Neuronal stem cell (in vitro differentiated cells): ENCODE results near the gene GARNL3.

Source experiments
- DNase-seq: peaks from one replicate; pipeline ENCODE4 v3.0.0-alpha.2; 2013; ENCODE audit warnings: low spot score
- H2AFZ ChIP-seq: one replicate; pipeline ENCODE4 v1.6.1; 2013; ENCODE audit warnings: mild to moderate bottlenecking, low read length, inconsistent platforms
- H2AK5ac ChIP-seq: 2 replicates; pipeline ENCODE4 v1.6.1; 2013; ENCODE audit warnings: low read depth, mild to moderate bottlenecking, inconsistent platforms, low read length, moderate library complexity, mixed read lengths
- H2BK120ac ChIP-seq: 2 replicates; pipeline ENCODE4 v1.6.1; 2013; ENCODE audit warnings: low read depth, mild to moderate bottlenecking, inconsistent platforms, low read length, moderate library complexity, mixed read lengths
- H2BK12ac ChIP-seq: one replicate; pipeline ENCODE4 v1.6.1; 2013; ENCODE audit warnings: low read length, inconsistent platforms
- H2BK15ac ChIP-seq: 2 replicates; pipeline ENCODE4 v1.6.1; 2013; ENCODE audit warnings: mild to moderate bottlenecking, low read length, inconsistent platforms, mixed read lengths
- H2BK5ac ChIP-seq: one replicate; pipeline ENCODE4 v1.6.1; 2013; ENCODE audit warnings: inconsistent platforms, mild to moderate bottlenecking, low read length, moderate library complexity
- H3K14ac ChIP-seq: one replicate; pipeline ENCODE4 v1.6.1; 2013; ENCODE audit warnings: low read length, inconsistent platforms
- H3K18ac ChIP-seq: 2 replicates; pipeline ENCODE4 v1.6.1; 2013; ENCODE audit warnings: low read length, inconsistent platforms
- H3K23ac ChIP-seq: 2 replicates; pipeline ENCODE4 v1.6.1; 2013; ENCODE audit warnings: low read depth, mild to moderate bottlenecking, mixed read lengths, low read length, inconsistent platforms; ENCODE audit not compliant: poor library complexity
- H3K27ac ChIP-seq: replicated peaks from 3 replicates; pipeline ENCODE4 v1.5.1; 2013; ENCODE audit warnings: low read length, inconsistent platforms
- H3K27me3 ChIP-seq, 3 experiments: 2 replicates each; pipeline ENCODE4 v1.6.1; 2013; ENCODE audit warnings: low read length in 3 of 3, mild to moderate bottlenecking in 2 of 3, inconsistent platforms in 1 of 3, low read depth in 1 of 3, mixed read lengths in 1 of 3, moderate library complexity in 1 of 3; ENCODE audit not compliant: control insufficient read depth in 3 of 3, insufficient read depth in 3 of 3
- H3K36me3 ChIP-seq, 2 donors: replicated peaks in 1 of 2; 2 replicates each; pipeline ENCODE4 v1.6.1; 2013; ENCODE audit warnings: low read length in 2 of 2; ENCODE audit not compliant: control insufficient read depth in 2 of 2, insufficient read depth in 2 of 2
- H3K4ac ChIP-seq: 2 replicates; pipeline ENCODE4 v1.6.1; 2013; ENCODE audit warnings: inconsistent platforms, mild to moderate bottlenecking, low read length, moderate library complexity
- H3K4me1 ChIP-seq, 2 donors: 1 replicate in 1 of 2; 2 replicates in 1 of 2; pipeline ENCODE4 v1.6.1; 2013; ENCODE audit warnings: low read length in 2 of 2, low read depth in 1 of 2; ENCODE audit not compliant: control insufficient read depth in 2 of 2, insufficient read depth in 1 of 2
- H3K4me2 ChIP-seq: one replicate; pipeline ENCODE4 v1.6.1; 2013; ENCODE audit warnings: mild to moderate bottlenecking, low read length, inconsistent platforms; ENCODE audit not compliant: insufficient read depth, poor library complexity, severe bottlenecking
- H3K4me3 ChIP-seq, 2 donors: 2 replicates each; pipeline ENCODE4 v1.5.1; 2013; ENCODE audit warnings: low read length in 2 of 2, mild to moderate bottlenecking in 2 of 2, inconsistent platforms in 1 of 2, moderate library complexity in 1 of 2
- H3K79me1 ChIP-seq: one replicate; pipeline ENCODE4 v1.6.1; 2013; ENCODE audit warnings: low read depth, mild to moderate bottlenecking, inconsistent platforms, low read length, moderate library complexity
- H3K9ac ChIP-seq: one replicate; pipeline ENCODE4 v1.6.1; 2013; ENCODE audit warnings: mild to moderate bottlenecking, low read depth, low read length, inconsistent platforms; ENCODE audit not compliant: poor library complexity
- H3K9me3 ChIP-seq, 2 donors: replicated peaks in 1 of 2; 2 replicates each; pipeline versions ENCODE3 to v1.6.1; 2013; ENCODE audit warnings: low read length in 2 of 2, mild to moderate bottlenecking in 2 of 2, inconsistent platforms in 1 of 2, low read depth in 1 of 2, mixed read lengths in 1 of 2, moderate library complexity in 1 of 2; ENCODE audit not compliant: control insufficient read depth in 2 of 2, insufficient read depth in 1 of 2
- H4K8ac ChIP-seq: one replicate; pipeline ENCODE4 v1.6.1; 2013; ENCODE audit warnings: low read depth, mild to moderate bottlenecking, inconsistent platforms, low read length, moderate library complexity
- H4K91ac ChIP-seq: one replicate; pipeline ENCODE4 v1.6.1; 2013; ENCODE audit warnings: low read length, low read depth, mild to moderate bottlenecking, inconsistent platforms; ENCODE audit not compliant: poor library complexity
- WGBS, 2 donors: extraction: QIAGEN DNeasy Blood & Tissue Kit; methylation state at CpG; one replicate each; pipeline ENCODE4 v1.1.7; 2013; ENCODE audit warnings: missing lambda C conversion rate in 2 of 2, mixed read lengths in 1 of 2; ENCODE audit not compliant: insufficient read length in 2 of 2, insufficient replicate concordance in 1 of 2; ENCODE audit errors: extremely low coverage in 2 of 2; 5-methylcytosine and 5-hydroxymethylcytosine counted together

GARNL3 gene

DNA sequence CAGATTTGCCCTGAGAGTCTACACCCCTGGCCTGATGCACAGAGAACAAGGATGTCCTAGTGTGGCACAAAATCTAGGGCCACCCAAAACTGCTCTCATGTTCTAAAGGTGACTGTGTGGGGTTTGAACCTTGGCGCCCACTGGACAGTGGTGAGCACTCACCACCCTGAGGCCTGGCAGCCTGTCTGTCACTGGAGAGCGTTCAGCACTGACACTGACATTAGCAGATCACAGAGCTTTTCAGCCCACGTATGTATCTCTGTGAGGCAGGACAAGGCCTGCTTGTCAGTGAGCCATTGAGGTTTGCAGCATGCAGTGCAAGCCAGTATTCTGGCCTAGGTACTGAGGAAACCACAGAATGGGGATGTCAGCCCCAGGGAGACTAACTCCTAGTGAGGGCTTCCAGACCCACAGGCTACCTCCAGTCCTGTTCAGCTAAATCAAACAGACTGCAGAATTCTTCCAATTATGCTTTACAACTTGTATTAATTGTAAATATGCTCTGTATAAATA is 93.5 kb downstream of the GARNL3 start:
- peaks cover 6% of the 10 kb centered on the region in 2 donors for H3K4me1 ChIP-seq
- peaks cover 0 to 2% of the 10 kb centered on the region in 2 donors for H3K9me3 ChIP-seq
- H3K36me3 ChIP-seq, result peaks cover 0 to 19% of the 10 kb centered on the region in 2 donors
- no peak overlapping the region for H2AK5ac ChIP-seq
- no peak overlapping the region for H2AFZ ChIP-seq
- no peak overlapping the region for H4K91ac ChIP-seq
- no peak overlapping the region for H2BK120ac ChIP-seq
- H2BK12ac ChIP-seq, result no peak overlapping the region
- H4K8ac ChIP-seq, result no peak overlapping the region
- no peak overlapping the region for H3K9ac ChIP-seq
- no peak overlapping the region for H3K23ac ChIP-seq
- no peak for DNase-seq
- H3K27me3 ChIP-seq, result no peaks in the 10 kb centered on the region
- no peak overlapping the region for H3K14ac ChIP-seq
- WGBS, 2 donors, result no CpG with 5 or more reads among the region's 3 CpGs
- no peak overlapping the region for H2BK15ac ChIP-seq
- no peak overlapping the region for H2BK5ac ChIP-seq
- no peak overlapping the region for H3K4me2 ChIP-seq
- H3K18ac ChIP-seq, result no peak overlapping the region
- no peak overlapping the region for H3K27ac ChIP-seq
- no peaks in the 10 kb centered on the region for H3K79me1 ChIP-seq
- H3K4me3 ChIP-seq, result no peak overlapping the region
- no peak overlapping the region for H3K4ac ChIP-seq

DNA sequence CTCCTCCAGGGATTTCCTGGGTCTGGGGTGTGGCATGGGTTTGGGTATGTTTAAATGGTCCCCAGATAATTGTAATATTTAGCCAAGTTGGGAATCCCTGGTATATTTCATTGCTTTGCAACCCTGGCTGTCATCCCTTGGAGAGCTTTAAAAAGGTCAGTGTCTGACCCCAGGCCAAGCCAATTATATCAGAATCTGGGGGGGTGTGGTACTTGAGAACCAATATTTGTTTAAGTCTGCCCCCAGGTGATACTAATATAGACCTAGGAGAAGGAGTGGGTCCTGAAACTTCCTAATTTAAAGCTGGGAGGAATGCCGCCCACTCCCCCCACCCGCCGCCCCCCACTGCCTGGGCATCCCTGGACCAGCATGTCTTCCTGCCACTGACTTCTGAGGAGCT is 94.2 kb downstream of the GARNL3 start:
- Histone ChIP-seq H2BK15ac (no peak overlapping the region), H3K27me3 (no peaks in the 10 kb centered on the region), H2AFZ (no peak overlapping the region), H3K4me2 (no peak overlapping the region), H4K91ac (no peak overlapping the region), H4K8ac (no peak overlapping the region), H3K4me3 (no peak overlapping the region), H3K79me1 (no peaks in the 10 kb centered on the region), H2BK5ac (no peak overlapping the region), H3K9ac (no peak overlapping the region), H2AK5ac (no peak overlapping the region), H3K18ac (no peak overlapping the region), H3K4me1 (peaks cover 2% of the 10 kb centered on the region in 2 donors), H3K27ac (no peak overlapping the region), H2BK12ac (no peak overlapping the region), H3K23ac (no peak overlapping the region), H3K4ac (no peak overlapping the region), H3K9me3 (peaks cover 0 to 2% of the 10 kb centered on the region in 2 donors), H2BK120ac (no peak overlapping the region), H3K36me3 (peaks cover 0 to 19% of the 10 kb centered on the region in 2 donors), H3K14ac (no peak overlapping the region)
- DNase-seq, result no peak
- WGBS, 2 donors, result no CpG with 5 or more reads among the region's 3 CpGs

DNA sequence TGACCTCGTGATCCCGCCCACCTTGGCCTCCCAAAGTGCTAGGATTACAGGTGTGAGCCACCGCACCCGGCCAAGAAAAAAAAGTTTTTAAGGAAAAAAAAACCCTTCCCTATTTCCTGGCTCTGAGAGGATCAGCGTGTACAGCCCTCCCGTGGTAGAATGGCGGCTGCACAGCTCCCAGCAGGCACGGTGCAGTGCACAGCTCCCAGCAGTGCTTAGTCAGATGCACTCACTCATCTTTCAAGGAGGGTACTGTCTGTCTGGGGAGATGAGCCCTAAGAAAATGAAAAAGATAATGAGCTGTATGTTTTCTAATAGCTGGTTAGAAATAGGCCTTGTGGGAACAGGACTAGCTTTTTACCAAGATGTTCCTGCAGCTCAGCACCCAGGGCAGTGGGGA is 95.7 kb downstream of the GARNL3 start:
- no peak overlapping the region for H3K4me2 ChIP-seq
- H4K91ac ChIP-seq, result no peak overlapping the region
- no peak overlapping the region for H2BK12ac ChIP-seq
- DNase-seq, result no peak
- H2BK5ac ChIP-seq, result no peak overlapping the region
- WGBS, 2 donors, result no CpG with 5 or more reads among the region's 8 CpGs
- no peak overlapping the region for H3K9ac ChIP-seq
- H3K23ac ChIP-seq, result no peak overlapping the region
- H2AFZ ChIP-seq, result no peak overlapping the region
- H3K79me1 ChIP-seq, result no peaks in the 10 kb centered on the region
- peaks cover 0 to 2% of the 10 kb centered on the region in 2 donors for H3K9me3 ChIP-seq
- no peaks in the 10 kb centered on the region for H3K4me1 ChIP-seq
- no peak overlapping the region for H3K27ac ChIP-seq
- no peak overlapping the region for H3K14ac ChIP-seq
- H3K18ac ChIP-seq, result no peak overlapping the region
- no peak overlapping the region for H4K8ac ChIP-seq
- no peak overlapping the region for H2AK5ac ChIP-seq
- no peak overlapping the region for H3K4ac ChIP-seq
- H2BK120ac ChIP-seq, result no peak overlapping the region
- no peaks in the 10 kb centered on the region for H3K27me3 ChIP-seq
- no peak overlapping the region for H3K4me3 ChIP-seq
- H3K36me3 ChIP-seq, result peaks cover 0 to 21% of the 10 kb centered on the region in 2 donors
- no peak overlapping the region for H2BK15ac ChIP-seq

DNA sequence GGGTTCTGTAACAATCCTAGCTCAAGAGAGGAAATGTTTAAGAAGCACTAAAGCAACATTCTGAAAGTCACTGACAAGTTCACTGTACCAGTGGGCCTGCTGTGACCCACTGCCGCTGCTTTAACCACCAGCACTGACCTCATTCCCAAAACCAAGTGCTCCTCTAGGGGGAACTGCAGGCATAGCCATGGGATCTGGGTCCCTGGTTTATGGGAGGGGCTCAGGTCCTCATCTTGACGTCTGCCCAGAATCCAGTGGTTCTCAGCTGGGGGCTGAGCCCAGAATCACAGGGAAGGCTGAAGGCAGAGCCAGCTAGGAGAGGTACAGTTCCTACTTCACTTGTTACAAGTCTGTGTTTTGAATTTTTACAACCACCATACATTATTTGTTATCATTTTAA is 96.3 kb downstream of the GARNL3 start:
- Histone ChIP-seq H2AK5ac (no peak overlapping the region), H2AFZ (no peak overlapping the region), H2BK12ac (no peak overlapping the region), H3K4me2 (no peak overlapping the region), H2BK15ac (no peak overlapping the region), H3K4ac (no peak overlapping the region), H3K9me3 (peaks cover 0 to 2% of the 10 kb centered on the region in 2 donors), H3K27me3 (no peaks in the 10 kb centered on the region), H3K14ac (no peak overlapping the region), H3K36me3 (peaks cover 0 to 23% of the 10 kb centered on the region in 2 donors), H3K27ac (no peak overlapping the region), H3K9ac (no peak overlapping the region), H3K23ac (no peak overlapping the region), H2BK5ac (no peak overlapping the region), H4K91ac (no peak overlapping the region), H2BK120ac (no peak overlapping the region), H3K18ac (no peak overlapping the region), H3K79me1 (no peaks in the 10 kb centered on the region), H3K4me3 (no peak overlapping the region), H4K8ac (no peak overlapping the region), H3K4me1 (no peaks in the 10 kb centered on the region)
- DNase-seq, result no peak
- WGBS, 2 donors, result no CpG with 5 or more reads among the region's 2 CpGs
